Neural cell (in vitro differentiated cells): Measurements from ENCODE around the gene PILRA.
A peak's percentile ranks its signal among the peaks of the same experiment; 100 is the strongest.
"Not testable (repeated sequence)": the region's sequence is repeated elsewhere in the genome, so short reads cannot be mapped to it uniquely, and the experiment has no call there.

Experiments used
- CTCF ChIP-seq: fragments of 450-650 bp; IDR thresholded peaks from 2 replicates; pipeline ENCODE4 v1.5.1; 2014; ENCODE audit warnings: antibody characterized with exemption, mild to moderate bottlenecking, moderate library complexity; ENCODE audit not compliant: poor library complexity, severe bottlenecking
- EZH2 ChIP-seq: fragments of 200-600, 300-800 bp; shearing (Covaris generic), sonication (generic); IDR thresholded peaks from 2 replicates; pipeline ENCODE4 v1.6.1; 2014; ENCODE audit warnings: antibody characterized with exemption, low read length, borderline replicate concordance, mild to moderate bottlenecking; ENCODE audit not compliant: insufficient read depth, poor library complexity, severe bottlenecking
- MXI1 ChIP-seq: fragments of 450-650 bp; conservative IDR thresholded peaks from 2 replicates; pipeline ENCODE4 v1.6.1; 2014; ENCODE audit warnings: antibody characterized with exemption, mild to moderate bottlenecking; ENCODE audit not compliant: poor library complexity, severe bottlenecking
- POLR2AphosphoS5 ChIP-seq: IDR thresholded peaks from 2 replicates; pipeline ENCODE4 v1.6.1; 2012
- REST ChIP-seq: IDR thresholded peaks from 2 replicates; pipeline ENCODE4 v1.6.1; 2012; ENCODE audit warnings: borderline replicate concordance
- TAF1 ChIP-seq: IDR thresholded peaks from 2 replicates; pipeline ENCODE4 v1.6.1; 2012; ENCODE audit warnings: low read depth

- TF ChIP-seq CTCF: peak; percentile 38
- peak; percentile 46 for TF ChIP-seq REST
- peak; percentile 54 for TF ChIP-seq TAF1
- peak; percentile 96 for TF ChIP-seq MXI1
- peak; percentile 98 for TF ChIP-seq POLR2AphosphoS5
- not testable (repeated sequence) for TF ChIP-seq EZH2
Measured at GRCh38 chr7:100335566-100336466, 37.5 kb upstream of the PILRA start.
